Measurements from ENCODE around the gene MTA2.
A peak's percentile ranks its signal among the peaks of the same experiment; 100 is the strongest.

MTA2 gene

DNA sequence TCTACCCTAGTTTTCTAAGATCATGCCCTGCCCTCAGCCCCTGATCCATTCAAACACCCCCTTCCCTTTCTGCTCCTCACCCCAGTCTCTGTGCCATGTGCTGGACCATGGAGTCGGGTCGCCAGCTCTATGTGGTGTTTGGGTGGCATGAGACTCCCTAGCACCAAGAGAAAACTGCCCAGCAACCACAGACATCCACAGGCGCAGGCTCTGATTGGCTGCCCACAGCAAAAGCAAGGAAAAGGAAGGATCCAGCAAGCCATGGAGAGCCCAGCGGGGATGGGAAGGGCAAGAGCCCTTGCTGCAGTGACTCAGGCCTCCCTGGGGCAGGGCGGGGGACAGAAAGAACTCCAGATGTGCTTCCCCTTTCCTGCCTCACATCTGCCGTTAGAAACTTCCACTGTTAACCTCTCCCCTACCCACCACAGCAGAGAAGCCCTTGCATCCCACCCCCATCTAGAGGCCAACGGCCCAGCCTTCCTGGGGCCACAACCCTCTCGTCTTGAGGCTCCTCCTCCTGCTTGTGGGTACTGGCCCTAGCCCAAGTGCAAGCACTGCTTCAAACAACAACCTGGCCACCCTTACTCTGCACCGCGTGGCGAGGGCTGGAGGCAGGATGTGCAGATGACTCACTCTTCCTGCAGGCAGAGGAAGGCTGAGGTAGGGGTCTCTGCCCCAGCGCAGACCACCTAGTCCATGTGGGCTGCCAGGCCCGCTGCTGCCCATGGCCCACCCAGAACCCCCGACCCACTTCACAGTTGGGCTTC is 45.4 kb downstream of the MTA2 start:
- H3K27ac ChIP-seq = peak overlapping the region; percentile 90 to 98
- peak; percentile 97 for DNase-seq
- H3K27me3 ChIP-seq = no peaks in the 10 kb centered on the region
- peaks cover 13 to 31% (median 15%) of the 10 kb centered on the region in 3 donors for H3K36me3 ChIP-seq
- H3K4me1 ChIP-seq = peaks cover 4 to 80% (median 71%) of the 10 kb centered on the region in 4 donors
- TF ChIP-seq, protein P1, sequence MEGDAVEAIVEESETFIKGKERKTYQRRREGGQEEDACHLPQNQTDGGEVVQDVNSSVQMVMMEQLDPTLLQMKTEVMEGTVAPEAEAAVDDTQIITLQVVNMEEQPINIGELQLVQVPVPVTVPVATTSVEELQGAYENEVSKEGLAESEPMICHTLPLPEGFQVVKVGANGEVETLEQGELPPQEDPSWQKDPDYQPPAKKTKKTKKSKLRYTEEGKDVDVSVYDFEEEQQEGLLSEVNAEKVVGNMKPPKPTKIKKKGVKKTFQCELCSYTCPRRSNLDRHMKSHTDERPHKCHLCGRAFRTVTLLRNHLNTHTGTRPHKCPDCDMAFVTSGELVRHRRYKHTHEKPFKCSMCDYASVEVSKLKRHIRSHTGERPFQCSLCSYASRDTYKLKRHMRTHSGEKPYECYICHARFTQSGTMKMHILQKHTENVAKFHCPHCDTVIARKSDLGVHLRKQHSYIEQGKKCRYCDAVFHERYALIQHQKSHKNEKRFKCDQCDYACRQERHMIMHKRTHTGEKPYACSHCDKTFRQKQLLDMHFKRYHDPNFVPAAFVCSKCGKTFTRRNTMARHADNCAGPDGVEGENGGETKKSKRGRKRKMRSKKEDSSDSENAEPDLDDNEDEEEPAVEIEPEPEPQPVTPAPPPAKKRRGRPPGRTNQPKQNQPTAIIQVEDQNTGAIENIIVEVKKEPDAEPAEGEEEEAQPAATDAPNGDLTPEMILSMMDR (IDR thresholded peaks at IDR 0.05) = no peak
- peak overlapping the region; percentile 9 to 15 for H3K4me3 ChIP-seq
- no peaks in the 10 kb centered on the region for H3K9me3 ChIP-seq
- intact Hi-C loops (cut with DNase I; ENCODE audit: low total_unique reads) = no loop called here

- Histone ChIP-seq H3K4me1 (peaks cover 0 to 81% (median 70%) of the 10 kb centered on the region in 4 donors), H3K4me3 (peak overlapping the region in 1 of 2 donors; percentile 9)
- TF ChIP-seq, protein P1 (IDR thresholded peaks at IDR 0.05) = no peak
These were observed 46.1 kb downstream of the MTA2 start for GRCh38 chr11:62555464-62556107.

GRCh38 chr11:62554387-62555167 is 47.1 kb downstream of the MTA2 start:
- Histone ChIP-seq H3K9me3 (no peaks in the 10 kb centered on the region), H3K27me3 (no peaks in the 10 kb centered on the region), H3K27ac (peak overlapping the region; percentile 90 to 98), H3K4me3 (no peak overlapping the region), H3K36me3 (peaks cover 5 to 21% (median 11%) of the 10 kb centered on the region in 3 donors), H3K4me1 (peaks cover 0 to 80% (median 67%) of the 10 kb centered on the region in 4 donors)
- DNase-seq = peak; percentile 56 to 72
- intact Hi-C loops (cut with DNase I; ENCODE audit: low total_unique reads) = no loop called here
- TF ChIP-seq, protein P1 (IDR thresholded peaks at IDR 0.05) = no peak

More at GRCh38 chr11:62555464-62556107, 46.1 kb downstream of the MTA2 start:
- intact Hi-C loops (cut with DNase I; ENCODE audit: low total_unique reads) = no loop called here
- no peaks in the 10 kb centered on the region for H3K9me3 ChIP-seq
- H3K27me3 ChIP-seq = no peaks in the 10 kb centered on the region
- peak overlapping the region; percentile 90 to 98 for H3K27ac ChIP-seq
- H3K36me3 ChIP-seq = peaks cover 13 to 31% (median 15%) of the 10 kb centered on the region in 3 donors
- peak; percentile 63 to 77 for DNase-seq

DNA sequence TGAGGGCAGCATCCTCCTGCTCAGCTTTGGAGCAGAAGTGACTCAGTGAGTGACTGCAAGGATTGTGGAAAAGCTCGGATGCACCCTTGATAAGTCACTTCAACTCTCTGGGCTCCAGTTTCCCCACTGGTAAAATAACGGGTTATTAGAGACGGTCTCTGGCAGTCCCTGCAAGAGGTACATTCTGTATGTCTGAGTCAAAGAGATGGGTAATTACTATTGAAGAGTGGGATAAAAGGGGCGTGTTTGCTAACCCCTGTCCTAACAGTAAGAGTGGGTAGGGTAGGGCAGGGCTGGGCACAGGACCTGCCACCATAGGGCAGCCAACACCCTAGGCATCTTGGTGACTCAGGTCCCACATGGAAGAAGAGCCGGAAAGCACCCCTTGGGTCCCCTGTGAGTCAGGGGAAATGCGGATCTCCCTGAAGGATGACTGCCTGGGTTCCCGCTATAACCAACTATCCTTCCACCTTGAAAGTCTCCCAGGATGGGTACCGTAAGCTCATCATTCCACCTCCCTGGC is 47.8 kb downstream of the MTA2 start:
- intact Hi-C loops (cut with DNase I; ENCODE audit: low total_unique reads) = no loop called here
- peak overlapping the region in 1 of 2 donors; percentile 48 for H3K4me3 ChIP-seq
- DNase-seq = no peak
- no peaks in the 10 kb centered on the region for H3K9me3 ChIP-seq
- TF ChIP-seq, protein P1 (IDR thresholded peaks at IDR 0.05) = no peak
- H3K27ac ChIP-seq = peak overlapping the region; percentile 90 to 98
- H3K36me3 ChIP-seq = peaks cover 0 to 14% (median 4%) of the 10 kb centered on the region in 3 donors
- H3K27me3 ChIP-seq = no peaks in the 10 kb centered on the region
- peaks cover 0 to 85% (median 73%) of the 10 kb centered on the region in 4 donors for H3K4me1 ChIP-seq
